GM23248 (cell line): Measurements from ENCODE around the gene DNAH11. TPM values are rescaled to one million over a fixed set of nuclear protein-coding genes. Genes with fewer than 3 reads are reported as not detected.
"Not testable (repeated sequence)": the region's sequence is repeated elsewhere in the genome, so short reads cannot be mapped to it uniquely, and the experiment has no call there.

Experiments
- DNase-seq: peaks from one replicate; pipeline ENCODE4 v3.0.0-alpha.2; 2015
- H2AFZ ChIP-seq: fragments of 200-600 bp; sonication (generic); 2 replicates; pipeline ENCODE4 v1.6.1; 2016; ENCODE audit warnings: antibody characterized with exemption
- H3F3A ChIP-seq: fragments of 200-600 bp; sonication (generic); 2 replicates; pipeline ENCODE4 v1.6.1; 2016; ENCODE audit warnings: mild to moderate bottlenecking, antibody characterized with exemption, mixed run types; ENCODE audit not compliant: insufficient read depth
- H3K27ac ChIP-seq: fragments of 200-600 bp; sonication (generic); 2 replicates; pipeline ENCODE4 v1.5.1; 2016; ENCODE audit warnings: mild to moderate bottlenecking
- H3K27me3 ChIP-seq: fragments of 200-600 bp; sonication (generic); replicated peaks from 2 replicates; pipeline ENCODE4 v1.6.1; 2016; ENCODE audit warnings: mild to moderate bottlenecking; ENCODE audit not compliant: insufficient read depth
- H3K36me3 ChIP-seq: fragments of 200-600 bp; sonication (generic); 2 replicates; pipeline ENCODE4 v1.6.1; 2016; ENCODE audit warnings: low read depth, mild to moderate bottlenecking
- H3K4me1 ChIP-seq: fragments of 200-600 bp; sonication (generic); 2 replicates; pipeline ENCODE4 v1.6.1; 2016; ENCODE audit warnings: mild to moderate bottlenecking; ENCODE audit not compliant: insufficient read depth
- H3K4me2 ChIP-seq: fragments of 200-600 bp; sonication (generic); one replicate; pipeline ENCODE4 v1.6.1; 2016; ENCODE audit warnings: mild to moderate bottlenecking; ENCODE audit not compliant: unreplicated experiment
- H3K4me3 ChIP-seq: fragments of 200-600 bp; sonication (generic); 2 replicates; pipeline ENCODE4 v1.5.1; 2016; ENCODE audit warnings: mild to moderate bottlenecking
- H3K79me2 ChIP-seq: fragments of 200-600 bp; sonication (generic); 2 replicates; pipeline ENCODE4 v1.6.1; 2016; ENCODE audit warnings: mild to moderate bottlenecking; ENCODE audit not compliant: insufficient read depth
- H3K9ac ChIP-seq: fragments of 200-600 bp; sonication (generic); 2 replicates; pipeline ENCODE4 v1.6.1; 2016; ENCODE audit warnings: mild to moderate bottlenecking
- H3K9me2 ChIP-seq: fragments of 200-600 bp; sonication (generic); 2 replicates; pipeline ENCODE4 v1.6.1; 2016; ENCODE audit warnings: mixed run types, mild to moderate bottlenecking, moderate library complexity; ENCODE audit not compliant: insufficient read depth
- H3K9me3 ChIP-seq: fragments of 200-600 bp; sonication (generic); one replicate; pipeline ENCODE4 v1.6.1; 2017; ENCODE audit warnings: low read depth
- H4K20me1 ChIP-seq: fragments of 200-600 bp; sonication (generic); 2 replicates; pipeline ENCODE4 v1.6.0; 2016; ENCODE audit not compliant: insufficient read depth
- EZH2 ChIP-seq: fragments of 200-600 bp; sonication (generic); IDR thresholded peaks from 2 replicates; pipeline ENCODE4 v1.6.1; 2018; ENCODE audit warnings: antibody characterized with exemption, mild to moderate bottlenecking; ENCODE audit not compliant: insufficient read depth, poor library complexity, severe bottlenecking
- EZH2phosphoT487 ChIP-seq: fragments of 200-600 bp; sonication (generic); IDR thresholded peaks from 2 replicates; pipeline ENCODE4 v1.6.1; 2018; ENCODE audit warnings: antibody characterized with exemption, moderate library complexity, mild to moderate bottlenecking, low read depth; ENCODE audit not compliant: insufficient read depth
- WGBS, 2 experiments: methylation state at CpG; one replicate each; pipeline ENCODE4 v1.1.6; 2015 to 2017; ENCODE audit warnings: low lambda C conversion rate in 2 of 2, low coverage in 1 of 2; ENCODE audit errors: missing lambda C conversion rate in 2 of 2; 5-methylcytosine and 5-hydroxymethylcytosine counted together
- in situ Hi-C: fragments of 300-500 bp; cut with MboI; formaldehyde crosslinking; loops from 2 replicates; pipeline ENCODE4 v1.15.0; 2020
- polyA plus RNA-seq: library from polyadenylated mRNA; unstranded; fragments of >200 nt; fragmentation: Nextera tagmentation; extraction: Ambion mirVana; gene quantifications from 2 replicates; pipeline ENCODE4 v1.2.1, GENCODE V29; 2016
- total RNA-seq: library from RNA; depleted of rRNA; stranded (reverse); fragments of >200 nt; shearing (Covaris generic); gene quantifications from 2 replicates; pipeline ENCODE4 v1.2.3, GENCODE V29; 2014

Gene DNAH11
- total and polyA plus RNA-seq, 2 experiments from 2014 or later, result 0.91 to 3.1 TPM

DNA sequence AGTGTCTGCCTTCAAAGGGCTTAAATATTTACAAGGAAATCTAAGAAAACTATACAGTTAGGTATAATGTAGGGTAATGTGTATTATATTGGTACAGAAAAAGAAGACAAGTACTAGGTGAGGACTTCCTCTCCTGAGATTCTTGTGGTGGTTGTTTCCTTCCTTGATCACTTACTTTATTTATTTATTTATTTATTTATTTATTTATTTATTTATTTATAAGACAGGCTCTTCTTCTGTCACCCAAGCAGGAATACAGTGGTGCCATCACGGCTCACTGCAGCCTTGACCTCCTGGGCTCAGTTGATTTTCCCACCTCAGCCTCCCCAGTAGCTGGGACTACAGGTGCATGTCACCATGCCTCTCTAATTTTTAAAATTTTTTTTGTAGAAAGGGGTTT lies 18.2 kb upstream of the DNAH11 start:
- Histone ChIP-seq H3F3A (no peaks in the 10 kb centered on the region), H3K9me3 (no peaks in the 10 kb centered on the region), H3K9me2 (no peaks in the 10 kb centered on the region), H4K20me1 (no peaks in the 10 kb centered on the region), H3K4me3 (no peak overlapping the region), H3K27ac (no peak overlapping the region), H3K9ac (no peak overlapping the region), H3K36me3 (no peaks in the 10 kb centered on the region), H3K79me2 (no peaks in the 10 kb centered on the region), H2AFZ (no peak overlapping the region), H3K4me1 (no peaks in the 10 kb centered on the region), H3K4me2 (no peak overlapping the region), H3K27me3 (no peaks in the 10 kb centered on the region; the same call in 1 of the 2 replicates)
- 71 to 78% methylated on average over 1 of the region's 1 CpG for WGBS, 2 experiments
- in situ Hi-C loops, result no loop called here
- no peak for DNase-seq
- TF ChIP-seq EZH2phosphoT487, result no peak
- TF ChIP-seq EZH2, result no peak

DNA sequence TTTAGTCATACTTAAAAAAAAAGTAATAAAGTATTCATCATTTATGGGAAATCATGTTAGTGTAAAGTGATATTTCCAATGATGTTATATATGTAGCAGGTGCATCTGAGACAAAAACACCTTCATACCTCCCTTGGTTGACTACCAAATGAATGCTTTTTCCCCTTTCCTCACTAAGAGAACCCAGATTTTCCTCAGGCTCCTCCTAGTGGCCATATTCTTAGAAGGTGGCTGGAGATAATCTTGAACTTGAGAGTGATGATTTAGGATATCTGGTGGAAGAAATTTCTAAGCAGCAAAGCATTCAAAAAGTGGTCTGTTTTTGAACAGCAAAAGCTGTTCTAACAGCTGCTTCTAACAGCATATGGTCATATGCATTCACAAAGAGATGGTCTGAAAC lies 16.8 kb upstream of the DNAH11 start:
- Histone ChIP-seq H3K27ac (no peak overlapping the region), H3K4me3 (no peak overlapping the region), H3K9ac (no peak overlapping the region), H3F3A (no peaks in the 10 kb centered on the region), H3K27me3 (no peaks in the 10 kb centered on the region; the same call in 1 of the 2 replicates), H4K20me1 (no peaks in the 10 kb centered on the region), H3K36me3 (no peaks in the 10 kb centered on the region), H3K79me2 (no peaks in the 10 kb centered on the region), H3K4me2 (no peak overlapping the region), H3K9me2 (no peaks in the 10 kb centered on the region), H3K9me3 (no peaks in the 10 kb centered on the region), H2AFZ (no peak overlapping the region), H3K4me1 (no peaks in the 10 kb centered on the region)
- in situ Hi-C loops, result no loop called here
- DNase-seq, result peak; percentile 26
- TF ChIP-seq EZH2 (no peak), EZH2phosphoT487 (no peak)

GRCh38 chr7:21526448-21526847 lies 16.4 kb upstream of the DNAH11 start:
- Histone ChIP-seq H3K27me3 (no peaks in the 10 kb centered on the region; the same call in 1 of the 2 replicates), H4K20me1 (no peaks in the 10 kb centered on the region), H3K4me1 (no peaks in the 10 kb centered on the region), H3K4me3 (no peak overlapping the region), H3K4me2 (no peak overlapping the region), H3K79me2 (no peaks in the 10 kb centered on the region), H3K36me3 (no peaks in the 10 kb centered on the region), H3K27ac (no peak overlapping the region), H3K9me2 (no peaks in the 10 kb centered on the region), H3K9me3 (no peaks in the 10 kb centered on the region), H2AFZ (no peak overlapping the region), H3F3A (no peaks in the 10 kb centered on the region), H3K9ac (no peak overlapping the region)
- in situ Hi-C loops, result no loop called here
- DNase-seq, result no peak
- 15 to 23% methylated on average over 3 of the region's 3 CpGs for WGBS, 2 experiments
- TF ChIP-seq EZH2, result no peak
- no peak for TF ChIP-seq EZH2phosphoT487

DNA sequence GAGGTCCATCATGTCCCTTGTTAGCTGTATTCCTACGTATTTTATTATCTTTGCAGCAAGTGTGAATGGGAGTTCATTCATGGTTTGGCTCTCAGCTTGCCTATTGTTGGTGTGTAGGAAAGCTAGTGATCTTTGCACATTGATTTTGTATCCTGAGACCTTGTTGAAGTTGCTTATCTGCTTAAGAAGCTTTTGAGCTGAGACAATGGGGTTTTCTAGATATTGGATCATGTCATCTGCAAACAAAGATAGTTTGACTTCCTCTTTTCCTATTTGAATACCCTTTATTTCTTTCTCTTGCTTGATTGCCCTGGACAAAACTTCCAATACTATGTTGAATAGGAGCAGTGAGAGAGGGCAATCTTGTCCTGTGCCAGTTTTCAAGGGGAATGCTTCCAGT lies 10.4 kb upstream of the DNAH11 start:
- not testable (repeated sequence) for H3F3A ChIP-seq, H3K79me2 ChIP-seq
- 0% methylated on average over 1 of the region's 1 CpG for WGBS, 2 experiments

DNA sequence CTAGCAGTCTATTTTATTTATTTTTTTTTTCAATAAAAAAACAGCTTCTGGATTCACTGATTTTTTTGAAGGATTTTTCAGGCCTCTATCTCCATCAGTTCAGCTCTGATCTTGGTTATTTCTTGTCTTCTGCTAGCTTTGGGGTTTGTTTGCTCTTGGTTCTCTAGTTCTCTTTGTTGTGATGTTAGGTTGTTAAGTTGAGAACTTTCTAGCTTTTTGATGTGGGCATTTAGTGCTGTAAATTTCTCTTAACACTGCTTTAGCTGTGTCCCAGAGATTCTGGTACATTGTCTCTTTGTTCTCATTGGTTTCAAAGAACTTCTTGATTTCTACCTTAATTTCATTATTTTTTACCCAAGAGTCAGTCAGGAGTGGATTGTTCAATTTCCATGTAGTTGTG lies 9.2 kb upstream of the DNAH11 start:
- H2AFZ ChIP-seq, H3K9me3 ChIP-seq, H3K27ac ChIP-seq, H3F3A ChIP-seq, in situ Hi-C loops, H3K4me1 ChIP-seq, H3K27me3 ChIP-seq, DNase-seq, H3K4me3 ChIP-seq, H3K9me2 ChIP-seq, H3K79me2 ChIP-seq, H3K9ac ChIP-seq, H4K20me1 ChIP-seq, H3K4me2 ChIP-seq, H3K36me3 ChIP-seq: not testable (repeated sequence)

More for the DNA sequence above, 10.4 kb upstream of the DNAH11 start:
- H3K9me2 ChIP-seq, H3K36me3 ChIP-seq, H3K9me3 ChIP-seq, H3K27me3 ChIP-seq, H3K9ac ChIP-seq, in situ Hi-C loops, H3K4me1 ChIP-seq, H4K20me1 ChIP-seq, H3K27ac ChIP-seq, H3K4me2 ChIP-seq, H3K4me3 ChIP-seq, DNase-seq, H2AFZ ChIP-seq: not testable (repeated sequence)

DNA sequence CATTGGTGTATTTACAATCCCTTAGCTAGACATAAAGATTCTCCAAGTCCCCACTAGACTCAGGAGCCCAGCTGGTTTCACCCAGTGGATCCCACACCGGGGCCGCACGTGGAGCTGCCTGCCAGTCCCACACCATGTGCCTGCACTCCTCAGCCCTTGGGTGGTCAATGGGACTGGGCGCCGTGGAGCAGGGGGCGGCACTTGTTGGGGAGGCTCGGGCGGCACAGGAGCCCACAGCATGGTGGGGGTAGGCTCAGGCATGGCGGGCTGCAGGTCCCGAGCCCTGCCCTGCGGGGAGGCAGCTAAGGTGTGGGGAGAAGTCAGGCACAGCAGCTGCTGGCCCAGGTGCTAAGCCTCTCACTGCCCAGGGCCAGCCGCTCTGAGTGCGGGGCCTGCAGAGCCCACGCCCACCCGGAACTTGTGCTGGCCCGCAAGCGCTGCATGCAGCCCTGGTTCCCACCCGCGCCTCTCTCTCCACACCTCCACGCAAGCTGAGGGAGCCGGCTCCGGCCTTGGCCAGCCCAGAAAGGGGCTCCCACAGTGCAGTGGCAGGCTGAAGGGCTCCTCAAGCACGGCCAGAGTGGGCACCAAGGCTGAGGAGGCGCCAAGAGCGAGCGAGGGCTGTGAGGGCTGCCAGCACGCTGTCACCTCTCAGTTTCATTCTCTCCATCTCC lies 6.3 kb upstream of the DNAH11 start:
- H3K36me3 ChIP-seq, H3K9me3 ChIP-seq, H4K20me1 ChIP-seq, H3K79me2 ChIP-seq, in situ Hi-C loops, H3K9ac ChIP-seq, DNase-seq, H3K4me2 ChIP-seq, H3K27ac ChIP-seq, H3K4me1 ChIP-seq, H3K4me3 ChIP-seq, H3F3A ChIP-seq, H3K9me2 ChIP-seq, H2AFZ ChIP-seq: not testable (repeated sequence)
- 74 to 75% methylated on average over 24 to 27 of the region's 27 CpGs for WGBS, 2 experiments
- peaks cover 13% of the 10 kb centered on the region for H3K27me3 ChIP-seq
